GM19240 (cell line): ENCODE measurements around the gene CAPN10.
"Not testable (repeated sequence)": the region's sequence is repeated elsewhere in the genome, so short reads cannot be mapped to it uniquely, and the experiment has no call there.

ENCODE experiments used
- DNase-seq: peaks from one replicate; pipeline ENCODE4 v3.0.0; 2011; ENCODE audit warnings: low spot score; ENCODE audit not compliant: insufficient read length

CAPN10 gene

DNA sequence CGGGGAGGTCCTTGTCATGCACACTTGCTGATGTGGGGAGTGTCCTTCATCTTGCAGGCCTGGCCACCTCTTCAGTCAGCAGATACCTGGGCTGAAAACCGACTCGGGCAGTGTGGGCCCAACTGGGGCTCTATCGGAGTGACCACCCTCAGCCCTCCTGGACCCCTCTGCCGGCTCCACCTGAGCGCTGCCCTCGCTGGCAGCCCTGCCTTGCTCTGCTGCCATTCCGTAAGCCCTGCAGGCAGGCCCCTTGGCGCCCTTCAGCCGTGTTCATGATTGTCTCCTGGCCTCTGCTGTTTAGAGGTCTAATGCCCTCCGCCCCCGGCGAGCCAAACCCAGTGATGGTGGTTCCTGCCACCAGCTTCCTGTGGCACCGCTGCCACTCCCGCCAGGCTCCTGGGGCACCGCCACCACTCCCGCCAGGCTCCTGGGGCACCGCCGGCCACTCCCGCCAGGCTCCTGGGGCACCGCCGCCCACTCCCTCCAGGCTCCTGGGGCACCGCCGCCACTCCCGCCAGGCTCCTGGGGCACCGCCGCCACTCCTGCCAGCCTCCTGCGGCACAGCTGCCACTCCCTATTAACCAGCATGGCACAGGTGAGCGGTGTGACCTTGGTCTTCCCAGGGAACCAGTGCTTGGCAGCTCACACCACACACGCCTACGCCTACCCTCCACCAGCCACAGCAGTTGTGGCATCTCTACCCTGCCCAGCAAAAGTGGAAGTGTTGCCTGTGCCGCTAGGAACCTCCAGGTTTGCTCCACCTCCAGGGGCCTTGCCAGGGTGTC lies 15.9 kb downstream of the CAPN10 start:
- DNase-seq: no peak

DNA sequence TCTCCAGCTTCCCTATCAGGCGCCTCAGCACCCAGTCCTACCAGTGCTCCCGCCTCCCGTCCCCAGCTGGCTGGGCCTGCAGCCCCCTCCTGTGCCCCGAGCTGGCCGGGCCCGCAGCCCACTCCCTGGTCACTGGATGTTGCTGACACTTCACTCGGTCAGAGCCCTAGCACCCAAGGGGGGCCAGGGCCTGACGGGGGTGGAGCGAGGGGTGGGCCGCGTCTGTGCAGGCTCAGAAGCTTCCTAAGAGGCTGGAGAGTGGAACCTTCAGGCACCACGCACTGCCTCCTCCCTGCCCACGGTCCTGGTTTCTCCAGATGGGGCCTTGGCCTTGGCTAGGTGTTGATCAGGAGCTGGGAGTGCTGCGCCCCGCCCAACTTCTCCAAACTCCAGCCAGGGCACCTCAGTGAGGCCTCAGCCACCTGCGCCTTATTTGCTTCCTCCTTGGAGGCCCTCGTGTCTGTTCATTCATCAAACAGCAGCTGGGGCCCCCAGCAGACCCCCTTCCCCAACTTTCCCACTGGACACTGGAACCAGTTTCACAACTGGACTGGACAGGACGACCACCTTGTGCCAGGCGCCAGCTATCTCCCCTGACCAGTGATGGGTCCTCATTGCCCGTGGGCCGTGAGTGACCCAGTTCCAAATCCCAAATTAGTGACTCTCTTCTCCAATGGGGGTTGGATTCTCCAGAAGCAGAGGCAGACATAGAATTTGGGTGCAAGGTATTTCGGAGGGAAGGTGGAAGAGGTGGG lies 16.7 kb downstream of the CAPN10 start:
- no peak for DNase-seq

DNA sequence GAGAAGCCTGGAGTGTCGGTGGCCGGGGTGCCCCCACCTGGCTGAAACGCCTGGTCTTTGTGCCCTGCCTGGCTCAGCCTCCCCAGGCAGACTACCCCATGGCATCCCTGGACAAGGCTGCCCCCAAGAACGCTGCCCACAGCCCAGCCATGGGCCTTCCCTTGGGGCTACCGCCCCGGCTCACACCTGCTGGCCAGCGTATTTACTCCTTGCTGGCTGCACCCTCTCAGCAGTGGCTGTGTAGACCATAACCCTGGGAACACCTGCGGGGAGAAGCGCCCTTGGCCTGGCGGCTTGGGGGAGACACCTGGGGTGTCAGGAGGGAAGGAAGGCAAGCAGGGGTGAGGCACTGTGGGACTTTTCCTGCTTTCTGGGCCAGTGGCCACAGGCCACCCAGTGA lies 17.3 kb downstream of the CAPN10 start:
- DNase-seq: no peak

DNA sequence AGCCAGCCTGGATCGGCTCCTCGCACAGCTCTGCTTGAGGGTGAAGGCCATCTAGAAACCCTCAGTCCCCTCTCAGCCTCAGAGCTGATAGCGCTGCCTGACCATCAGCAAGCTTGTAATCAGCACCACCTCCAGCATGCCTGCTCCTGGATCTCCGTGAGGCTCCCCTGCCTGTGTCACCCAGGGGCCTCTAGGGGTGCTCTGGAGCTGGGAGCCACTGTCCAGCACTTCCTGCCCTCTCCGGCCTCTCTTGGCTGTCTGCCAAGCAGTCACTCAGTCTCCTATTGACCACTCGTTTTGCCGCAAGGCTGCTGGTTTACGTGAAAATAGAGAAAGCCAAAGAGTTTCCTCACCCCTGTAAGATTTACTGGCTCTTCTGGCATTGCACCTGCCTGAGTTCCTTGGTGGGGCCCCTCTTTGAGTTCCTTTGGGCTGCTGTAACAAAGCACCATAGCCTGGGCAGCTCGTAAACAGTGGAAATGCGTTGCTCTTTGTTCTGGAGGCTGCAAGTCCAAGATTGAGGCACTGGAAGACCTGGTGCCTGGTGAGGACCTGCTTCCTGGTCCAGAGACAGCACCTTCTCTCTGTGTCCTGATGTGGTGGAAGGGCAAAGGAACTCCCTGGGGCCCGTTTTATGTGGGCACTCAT lies 17.9 kb downstream of the CAPN10 start:
- DNase-seq: peak; percentile 64

DNA sequence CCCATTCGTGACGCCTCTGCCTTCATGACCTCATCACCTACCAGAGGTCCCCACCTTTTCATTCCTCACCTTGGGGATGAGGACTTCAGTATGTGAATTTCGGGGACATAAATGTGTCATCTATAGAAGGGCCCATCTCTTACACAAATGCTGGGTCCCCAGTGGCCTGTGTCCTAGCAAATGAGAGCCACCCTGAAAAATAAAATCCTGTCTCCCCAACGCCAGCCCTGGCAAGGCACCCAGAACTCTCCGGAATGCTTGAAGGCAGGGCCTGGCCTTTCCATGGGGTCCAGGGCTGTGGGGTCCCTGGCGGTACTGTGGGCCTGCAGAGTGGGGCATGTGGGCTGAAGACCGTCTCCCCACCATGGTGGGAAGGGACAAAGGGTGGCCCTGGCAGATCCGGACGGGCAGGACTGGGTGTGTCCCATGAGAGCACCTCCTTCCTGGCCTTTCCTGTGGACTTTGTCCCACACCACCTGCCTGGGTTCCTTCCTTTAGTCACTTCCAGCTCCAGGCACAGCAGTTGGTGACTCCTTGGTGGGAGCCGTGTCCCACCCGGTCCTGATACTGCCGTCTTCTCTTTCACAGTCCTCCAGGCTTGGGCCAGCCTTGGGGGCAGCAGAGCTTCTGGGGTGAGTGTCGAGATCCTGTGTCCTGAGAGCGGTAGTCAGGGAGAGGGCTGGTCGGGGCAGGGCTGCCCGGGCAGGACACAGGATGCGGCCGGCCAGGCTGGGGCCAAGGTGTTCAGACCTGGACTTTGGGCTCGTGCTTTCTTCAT lies 18.6 kb downstream of the CAPN10 start:
- DNase-seq: no peak

DNA sequence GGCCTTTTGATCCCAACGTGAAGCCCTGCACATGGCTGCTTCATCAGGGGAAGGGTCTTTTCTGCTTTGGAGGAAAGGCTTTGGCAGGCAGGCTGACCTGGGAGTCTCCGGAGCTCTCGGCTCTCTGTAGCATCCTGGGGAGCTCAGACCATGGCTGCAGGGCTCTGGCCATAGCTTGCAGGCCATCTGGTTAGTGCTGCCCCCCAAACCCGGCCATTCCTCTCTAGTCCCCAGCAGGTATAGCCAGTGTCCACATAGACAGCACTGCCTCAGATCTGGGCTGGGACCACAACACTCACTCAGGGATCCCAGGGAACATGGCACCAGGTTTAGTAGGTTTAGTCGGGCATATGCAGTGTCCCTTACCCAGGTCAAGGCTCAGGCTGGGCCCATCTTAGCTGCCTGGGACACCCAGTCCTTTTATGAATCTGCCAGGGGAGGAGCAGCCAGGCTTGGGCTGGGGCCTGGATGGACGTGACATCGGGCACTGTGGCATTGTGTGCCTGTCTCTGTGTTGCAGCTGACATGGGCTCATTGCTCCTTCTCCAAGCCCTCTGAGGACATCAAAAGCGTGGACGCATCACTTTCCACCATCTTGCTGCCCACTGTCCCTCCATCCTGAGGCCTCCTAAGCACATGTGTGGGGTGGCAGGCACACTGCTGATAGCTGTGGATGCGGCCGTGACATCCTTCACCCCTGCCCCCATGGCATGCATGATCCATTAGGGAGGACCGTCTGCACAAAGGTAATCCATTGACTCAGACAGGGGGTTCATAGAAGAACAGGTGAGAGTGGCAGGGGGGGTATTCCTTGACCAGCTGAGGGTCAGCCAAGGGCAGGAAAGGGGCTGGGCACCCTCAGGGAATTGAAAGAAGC lies 19.6 kb downstream of the CAPN10 start:
- DNase-seq: no peak

DNA sequence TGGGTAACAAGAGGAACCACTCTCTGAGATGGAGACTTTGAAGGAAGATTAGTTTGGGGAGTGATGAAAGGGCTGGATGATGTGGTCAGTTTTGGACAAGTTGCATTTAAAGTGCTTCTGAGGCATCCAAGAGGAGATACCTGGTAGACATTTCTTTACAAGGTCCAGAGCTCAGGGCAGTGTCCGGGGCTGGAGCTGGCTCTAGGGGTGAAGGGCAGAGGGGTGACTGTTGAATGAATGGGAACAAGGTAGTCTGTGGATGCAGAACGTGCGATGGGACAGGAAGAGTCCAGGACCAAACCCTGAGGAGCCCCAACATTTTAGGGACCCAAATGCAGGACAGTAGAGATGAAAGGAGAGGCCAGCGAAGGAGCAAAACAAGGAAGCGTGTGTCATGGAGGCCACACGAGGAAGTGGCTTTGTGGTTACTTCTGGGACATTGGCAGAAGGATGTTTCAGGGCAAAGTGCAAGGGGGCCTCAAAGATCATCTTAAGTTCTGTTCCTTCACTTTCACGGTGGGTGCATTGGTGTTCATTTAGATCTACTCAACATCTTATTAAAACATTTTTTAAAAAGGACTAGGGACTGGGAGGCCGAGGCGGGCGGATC lies 25.2 kb downstream of the CAPN10 start:
- DNase-seq: no peak

DNA sequence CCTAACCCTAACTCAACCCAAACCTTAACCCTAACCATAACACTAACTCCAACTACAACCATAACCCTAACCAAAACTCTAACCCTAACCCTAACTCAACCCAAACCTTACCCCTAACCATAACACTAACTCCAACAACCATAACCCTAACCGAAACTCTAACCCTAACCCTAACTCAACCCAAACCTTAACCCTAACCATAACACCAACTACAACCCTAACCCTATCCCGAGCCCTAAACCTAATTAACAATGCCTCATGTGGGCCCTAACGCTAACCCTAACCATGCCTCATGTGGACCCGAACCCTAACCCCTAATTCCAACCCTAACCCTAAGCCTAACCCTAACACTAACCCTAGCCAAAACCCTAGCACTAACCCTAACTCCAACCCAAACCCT lies 27.2 kb downstream of the CAPN10 start:
- no peak for DNase-seq

DNA sequence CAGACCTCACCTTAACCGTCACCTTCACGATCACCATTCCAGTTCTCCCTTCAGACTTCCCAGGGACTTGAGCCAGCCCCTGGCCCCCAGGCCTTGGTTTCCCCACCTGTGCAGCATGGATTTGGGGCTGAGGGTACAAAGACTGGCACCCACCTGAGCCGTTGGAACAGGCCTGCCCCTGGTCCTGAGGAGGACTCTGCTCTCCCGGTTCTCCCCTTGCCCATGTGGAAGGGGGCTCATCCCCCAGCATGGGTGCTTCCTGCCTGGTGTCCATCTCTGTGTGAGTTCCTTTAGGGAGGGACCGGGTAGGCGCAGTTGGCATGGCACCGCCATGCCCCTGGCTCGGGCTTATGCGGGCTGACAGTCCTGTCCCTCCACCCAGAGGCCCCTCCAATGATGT lies 27.9 kb downstream of the CAPN10 start:
- DNase-seq: no peak

DNA sequence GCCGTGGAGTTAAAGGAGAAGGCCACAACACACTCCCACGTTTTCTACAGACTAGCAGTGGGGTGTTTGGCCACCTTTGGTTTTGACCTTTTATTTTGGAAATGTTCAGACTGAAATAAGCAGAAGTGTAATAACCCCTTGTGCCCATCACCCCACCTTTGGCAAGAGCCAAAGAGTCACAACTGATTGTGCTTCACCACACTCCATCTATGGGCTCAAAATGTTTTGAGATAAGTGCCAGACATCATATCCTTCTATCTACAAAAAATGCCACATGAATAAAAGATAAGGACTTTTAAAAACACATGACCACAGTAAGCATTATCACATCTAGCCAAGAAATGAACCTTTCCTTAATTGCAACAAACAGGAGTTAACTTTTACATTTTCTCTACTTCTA lies 28.9 kb downstream of the CAPN10 start:
- no peak for DNase-seq

DNA sequence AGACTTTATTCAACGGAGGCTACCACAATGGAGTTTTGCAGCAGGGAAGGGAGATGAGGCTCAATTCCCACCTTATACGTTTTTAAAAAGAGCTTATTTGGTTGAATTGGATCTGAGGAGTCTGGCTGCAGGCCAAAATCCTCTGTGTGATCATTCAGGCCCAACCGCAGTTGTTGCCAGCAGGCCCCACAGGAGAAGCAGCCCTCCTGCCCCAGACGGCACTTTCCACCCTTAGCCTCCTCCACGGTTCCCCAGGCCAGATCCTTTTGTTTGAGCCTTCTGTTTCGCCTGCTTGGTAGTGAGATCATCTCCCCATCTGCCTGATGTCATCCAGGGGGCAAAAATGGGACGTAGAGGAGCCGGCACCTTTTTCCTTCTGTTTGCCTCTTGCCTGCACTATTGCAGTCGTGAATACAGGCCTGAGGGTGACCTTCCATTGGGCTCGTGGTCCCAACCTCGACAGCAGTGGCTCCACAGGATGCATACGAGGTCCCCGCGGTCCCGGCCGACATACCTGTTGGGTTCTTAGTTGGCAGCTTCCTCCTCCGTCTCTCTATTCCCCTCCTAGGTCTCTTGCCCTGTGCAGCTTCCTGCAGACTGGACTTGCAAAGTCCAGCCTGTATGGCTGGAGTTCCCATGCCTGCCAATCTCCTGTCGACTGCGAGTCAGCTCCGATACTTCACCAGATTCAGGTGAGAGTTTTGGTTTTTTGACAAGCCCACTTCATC lies 29.4 kb downstream of the CAPN10 start:
- DNase-seq: no peak

DNA sequence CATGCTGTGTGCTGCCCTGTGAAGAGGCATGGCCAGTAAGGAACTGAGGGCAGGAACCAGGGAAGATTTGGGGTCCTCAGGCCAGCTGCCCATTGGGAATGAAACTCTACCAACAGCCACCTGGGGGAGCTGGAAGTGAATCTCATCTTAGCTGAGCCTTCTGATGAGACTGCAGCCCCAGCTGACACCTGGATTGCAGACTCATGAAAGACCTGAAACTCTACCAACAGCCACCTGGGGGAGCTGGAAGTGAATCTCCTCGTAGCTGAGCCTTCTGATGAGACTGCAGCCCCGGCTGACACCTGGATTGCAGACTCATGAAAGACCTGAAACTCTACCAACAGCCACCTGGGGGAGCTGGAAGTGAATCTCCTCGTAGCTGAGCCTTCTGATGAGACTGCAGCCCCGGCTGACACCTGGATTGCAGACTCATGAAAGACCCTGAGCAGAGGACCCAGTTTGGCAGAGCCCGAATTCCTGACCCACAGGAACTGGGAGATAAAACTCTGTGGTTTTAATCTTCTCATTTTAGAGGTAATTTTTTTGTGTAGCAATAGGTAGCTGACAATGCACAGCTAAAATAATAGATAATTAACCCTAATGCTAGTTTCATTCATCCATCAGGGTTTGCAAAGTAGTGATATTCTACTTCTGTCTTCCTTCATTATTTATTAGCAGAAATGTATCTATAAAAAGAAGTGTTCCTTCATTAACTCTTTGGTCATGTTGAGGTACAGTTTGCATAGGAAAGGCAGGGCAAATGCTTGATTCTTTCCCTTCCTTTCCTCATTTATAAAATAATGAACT lies 30.5 kb downstream of the CAPN10 start:
- not testable (repeated sequence) for DNase-seq

DNA sequence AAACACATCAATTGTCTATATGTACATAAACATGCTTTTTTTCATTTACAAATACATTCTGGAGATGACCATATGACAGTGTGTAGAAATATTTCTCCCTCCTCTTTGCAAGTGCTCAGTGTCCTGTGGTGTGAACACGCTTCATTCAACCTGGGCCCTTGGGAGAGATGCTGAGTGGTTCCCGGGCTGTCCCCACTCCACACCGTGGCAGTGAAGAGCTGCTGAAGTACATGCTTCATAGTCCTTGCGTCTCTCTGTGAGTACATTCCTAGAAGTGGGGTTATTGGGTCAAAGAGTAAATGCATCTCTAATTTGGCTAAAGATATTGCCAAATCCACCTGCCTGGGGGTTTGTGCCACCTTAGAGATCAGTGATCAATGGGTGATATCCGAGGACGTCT lies 32.2 kb downstream of the CAPN10 start:
- no peak for DNase-seq

DNA sequence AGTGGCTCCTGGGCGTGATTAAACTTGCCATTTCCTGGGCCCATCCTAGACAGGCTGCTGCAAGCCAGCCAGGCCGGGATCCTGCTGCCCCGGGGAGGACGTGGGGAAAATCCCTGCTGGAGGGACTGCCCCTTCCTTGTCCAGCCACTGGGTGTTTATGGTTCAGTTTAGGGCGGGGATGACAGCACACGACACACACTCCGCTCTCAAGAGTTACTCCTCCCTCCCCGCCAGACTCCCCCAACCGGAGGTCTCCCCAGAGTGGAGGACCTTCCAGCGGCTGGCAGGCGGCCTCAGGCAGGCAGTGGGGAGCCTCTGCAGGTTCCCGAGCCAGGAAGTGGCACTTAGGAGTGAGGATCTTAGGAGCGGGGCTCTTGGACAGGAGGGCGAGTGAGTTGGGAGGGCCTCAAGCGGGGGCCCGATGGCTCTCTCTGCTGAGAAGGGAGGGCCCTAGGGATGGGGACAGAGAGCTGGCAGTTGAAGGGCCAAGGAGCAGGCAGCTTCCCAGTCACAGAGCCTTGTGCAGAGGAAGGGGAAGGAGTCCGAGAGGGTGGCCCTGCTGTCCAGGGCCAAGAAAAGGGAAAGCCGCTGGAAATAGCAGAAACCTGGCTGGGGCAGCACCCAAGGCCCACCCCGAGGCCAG lies 33.1 kb downstream of the CAPN10 start:
- no peak for DNase-seq

DNA sequence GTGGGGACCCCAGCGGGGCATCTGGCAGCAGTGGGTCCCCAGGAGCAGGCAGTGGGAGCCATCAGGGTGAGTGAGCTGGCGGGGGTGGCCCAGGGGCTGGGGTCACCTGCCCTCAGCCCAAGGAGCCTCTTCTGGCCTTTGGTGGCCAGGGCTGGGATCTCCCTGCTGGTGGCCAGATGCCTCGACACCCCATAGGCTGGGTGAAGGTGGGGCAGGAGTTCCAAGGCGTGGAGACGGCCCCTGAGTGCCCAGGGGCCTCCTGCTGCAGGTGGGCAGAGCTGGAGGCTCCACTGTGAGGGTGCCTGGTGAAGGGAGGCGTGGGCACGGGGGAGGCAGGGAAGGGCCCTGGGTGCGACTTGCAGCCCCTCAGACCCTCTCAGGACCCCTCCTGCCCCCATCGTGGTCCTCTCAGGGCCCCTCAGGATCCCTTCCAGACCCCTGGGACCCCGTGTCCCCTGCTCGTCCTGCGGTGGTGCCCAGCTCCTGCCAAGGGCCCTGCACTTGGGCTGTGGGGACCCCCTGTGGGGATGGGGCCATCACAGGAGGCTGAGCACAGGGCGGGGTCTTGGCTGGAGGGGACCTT lies 33.7 kb downstream of the CAPN10 start:
- DNase-seq: no peak

DNA sequence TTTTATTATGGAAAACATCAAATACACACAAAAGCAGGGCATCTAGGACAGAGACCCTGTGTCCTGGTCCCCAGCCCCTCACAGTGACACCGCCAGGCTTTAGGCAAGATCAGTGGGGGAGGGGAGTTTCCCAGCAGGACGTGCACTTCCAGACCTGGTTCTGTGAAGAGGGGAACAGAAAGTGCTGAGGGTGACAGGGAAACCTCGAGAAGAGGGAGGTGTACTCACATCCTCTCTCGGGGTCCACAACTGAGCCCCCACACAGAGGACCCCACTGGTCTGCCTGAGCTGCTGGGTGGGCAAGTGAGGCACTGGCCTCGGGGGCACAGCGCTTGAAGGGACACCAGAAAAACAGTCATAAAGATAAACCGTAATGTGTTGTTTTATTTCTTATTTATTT lies 34.3 kb downstream of the CAPN10 start:
- DNase-seq: no peak

DNA sequence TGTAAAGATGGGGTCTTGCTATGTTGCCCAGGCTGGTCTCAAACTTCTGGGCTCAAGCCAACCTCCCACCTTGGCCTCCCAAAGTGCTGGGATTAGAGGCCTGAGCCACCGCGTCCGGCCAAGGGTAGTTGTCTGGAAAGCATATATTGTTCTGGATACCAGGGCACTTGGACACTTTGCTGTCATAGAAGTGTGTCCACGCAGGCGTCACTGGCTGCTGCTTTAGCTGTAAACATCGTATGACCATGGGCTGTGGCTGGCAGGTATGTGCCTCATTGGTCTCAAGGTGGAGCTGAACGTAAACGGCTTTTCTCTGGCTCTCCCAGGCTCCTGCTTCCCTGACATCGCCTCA lies 35.5 kb downstream of the CAPN10 start:
- DNase-seq: no peak
